WTC11 (cell line): ENCODE data around the gene FGF14.

ENCODE experiments used
- NR3C1 ChIP-seq: sonication (generic); formaldehyde crosslinking; conservative IDR thresholded peaks from 2 replicates; pipeline ENCODE4 v1.8.1; 2023; ENCODE audit warnings: low read depth, mild to moderate bottlenecking, missing genetic modification reagents
- TF ChIP-seq, protein P1 (sequence below): fragments of 200-600 bp; IDR thresholded peaks from 2 replicates; pipeline ENCODE4 v1.8.0; 2022; ENCODE audit warnings: antibody characterized with exemption
- TF ChIP-seq, protein P2 (sequence below): sonication (generic); formaldehyde crosslinking; IDR thresholded peaks from 2 replicates; pipeline ENCODE4 v1.8.1; 2023; ENCODE audit warnings: mild to moderate bottlenecking, missing genetic modification reagents, moderate library complexity
- TF ChIP-seq, protein P3 (sequence below): sonication (generic); formaldehyde crosslinking; IDR thresholded peaks from 2 replicates; pipeline ENCODE4 v1.8.0; 2022; ENCODE audit warnings: missing genetic modification reagents

GRCh38 chr13:102187313-102187712 is 214.5 kb downstream of the FGF14 start:
- TF ChIP-seq NR3C1 (CRISPR knock-in tag): no peak
- TF ChIP-seq, protein P1, sequence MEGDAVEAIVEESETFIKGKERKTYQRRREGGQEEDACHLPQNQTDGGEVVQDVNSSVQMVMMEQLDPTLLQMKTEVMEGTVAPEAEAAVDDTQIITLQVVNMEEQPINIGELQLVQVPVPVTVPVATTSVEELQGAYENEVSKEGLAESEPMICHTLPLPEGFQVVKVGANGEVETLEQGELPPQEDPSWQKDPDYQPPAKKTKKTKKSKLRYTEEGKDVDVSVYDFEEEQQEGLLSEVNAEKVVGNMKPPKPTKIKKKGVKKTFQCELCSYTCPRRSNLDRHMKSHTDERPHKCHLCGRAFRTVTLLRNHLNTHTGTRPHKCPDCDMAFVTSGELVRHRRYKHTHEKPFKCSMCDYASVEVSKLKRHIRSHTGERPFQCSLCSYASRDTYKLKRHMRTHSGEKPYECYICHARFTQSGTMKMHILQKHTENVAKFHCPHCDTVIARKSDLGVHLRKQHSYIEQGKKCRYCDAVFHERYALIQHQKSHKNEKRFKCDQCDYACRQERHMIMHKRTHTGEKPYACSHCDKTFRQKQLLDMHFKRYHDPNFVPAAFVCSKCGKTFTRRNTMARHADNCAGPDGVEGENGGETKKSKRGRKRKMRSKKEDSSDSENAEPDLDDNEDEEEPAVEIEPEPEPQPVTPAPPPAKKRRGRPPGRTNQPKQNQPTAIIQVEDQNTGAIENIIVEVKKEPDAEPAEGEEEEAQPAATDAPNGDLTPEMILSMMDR: no peak
- TF ChIP-seq, protein P2, sequence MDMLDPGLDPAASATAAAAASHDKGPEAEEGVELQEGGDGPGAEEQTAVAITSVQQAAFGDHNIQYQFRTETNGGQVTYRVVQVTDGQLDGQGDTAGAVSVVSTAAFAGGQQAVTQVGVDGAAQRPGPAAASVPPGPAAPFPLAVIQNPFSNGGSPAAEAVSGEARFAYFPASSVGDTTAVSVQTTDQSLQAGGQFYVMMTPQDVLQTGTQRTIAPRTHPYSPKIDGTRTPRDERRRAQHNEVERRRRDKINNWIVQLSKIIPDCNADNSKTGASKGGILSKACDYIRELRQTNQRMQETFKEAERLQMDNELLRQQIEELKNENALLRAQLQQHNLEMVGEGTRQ (CRISPR knock-in tag): no peak
- TF ChIP-seq, protein P3, sequence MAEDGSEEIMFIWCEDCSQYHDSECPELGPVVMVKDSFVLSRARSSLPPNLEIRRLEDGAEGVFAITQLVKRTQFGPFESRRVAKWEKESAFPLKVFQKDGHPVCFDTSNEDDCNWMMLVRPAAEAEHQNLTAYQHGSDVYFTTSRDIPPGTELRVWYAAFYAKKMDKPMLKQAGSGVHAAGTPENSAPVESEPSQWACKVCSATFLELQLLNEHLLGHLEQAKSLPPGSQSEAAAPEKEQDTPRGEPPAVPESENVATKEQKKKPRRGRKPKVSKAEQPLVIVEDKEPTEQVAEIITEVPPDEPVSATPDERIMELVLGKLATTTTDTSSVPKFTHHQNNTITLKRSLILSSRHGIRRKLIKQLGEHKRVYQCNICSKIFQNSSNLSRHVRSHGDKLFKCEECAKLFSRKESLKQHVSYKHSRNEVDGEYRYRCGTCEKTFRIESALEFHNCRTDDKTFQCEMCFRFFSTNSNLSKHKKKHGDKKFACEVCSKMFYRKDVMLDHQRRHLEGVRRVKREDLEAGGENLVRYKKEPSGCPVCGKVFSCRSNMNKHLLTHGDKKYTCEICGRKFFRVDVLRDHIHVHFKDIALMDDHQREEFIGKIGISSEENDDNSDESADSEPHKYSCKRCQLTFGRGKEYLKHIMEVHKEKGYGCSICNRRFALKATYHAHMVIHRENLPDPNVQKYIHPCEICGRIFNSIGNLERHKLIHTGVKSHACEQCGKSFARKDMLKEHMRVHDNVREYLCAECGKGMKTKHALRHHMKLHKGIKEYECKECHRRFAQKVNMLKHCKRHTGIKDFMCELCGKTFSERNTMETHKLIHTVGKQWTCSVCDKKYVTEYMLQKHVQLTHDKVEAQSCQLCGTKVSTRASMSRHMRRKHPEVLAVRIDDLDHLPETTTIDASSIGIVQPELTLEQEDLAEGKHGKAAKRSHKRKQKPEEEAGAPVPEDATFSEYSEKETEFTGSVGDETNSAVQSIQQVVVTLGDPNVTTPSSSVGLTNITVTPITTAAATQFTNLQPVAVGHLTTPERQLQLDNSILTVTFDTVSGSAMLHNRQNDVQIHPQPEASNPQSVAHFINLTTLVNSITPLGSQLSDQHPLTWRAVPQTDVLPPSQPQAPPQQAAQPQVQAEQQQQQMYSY (CRISPR knock-in tag): no peak
